Activated CD4-positive, alpha-beta T cell treated with anti-CD3 and anti-CD28 coated beads for 36 hours (primary cell): ENCODE results near the gene PFKL. TPM values are rescaled to one million over a fixed set of nuclear protein-coding genes. Genes with fewer than 3 reads are reported as not detected.

Source experiments
- ATAC-seq: fragments of 200-7000 bp; cut with Tn5 transposase; one replicate; pipeline ENCODE4 v1.10.0; 2021; ENCODE audit warnings: mild to moderate bottlenecking, moderate library complexity
- CTCF ChIA-PET: fragments of 350-600 bp; sonication (Branson Sonifier 250); formaldehyde crosslinking; loops from one replicate; lab custom pipeline; 2021; ENCODE audit warnings: antibody characterized with exemption; lab: Charles Lee
- POLR2A ChIA-PET: fragments of 350-600 bp; sonication (Branson Sonifier 250); formaldehyde crosslinking; loops from one replicate; lab custom pipeline; 2021; ENCODE audit warnings: antibody characterized with exemption, inconsistent platforms; lab: Charles Lee
- DNase-seq: peaks from one replicate; pipeline ENCODE4 v3.0.0-alpha.2; 2020
- H3K27ac Mint-ChIP-seq: one replicate; pipeline ENCODE4 v1.8.0; 2021; ENCODE audit warnings: mixed read lengths
- H3K27me3 Mint-ChIP-seq: one replicate; pipeline ENCODE4 v1.8.0; 2021; ENCODE audit warnings: mixed read lengths
- H3K36me3 Mint-ChIP-seq: one replicate; pipeline ENCODE4 v1.8.0; 2021; ENCODE audit warnings: low read depth, mixed read lengths
- H3K4me1 Mint-ChIP-seq: one replicate; pipeline ENCODE4 v1.8.0; 2021; ENCODE audit warnings: mixed read lengths
- H3K4me3 Mint-ChIP-seq: one replicate; pipeline ENCODE4 v1.8.0; 2021; ENCODE audit warnings: mild to moderate bottlenecking, moderate library complexity, mixed read lengths
- H3K9me3 Mint-ChIP-seq: one replicate; pipeline ENCODE4 v1.8.0; 2021; ENCODE audit warnings: low read depth, mixed read lengths
- intact Hi-C, 2 experiments: fragments of 100-400 bp; cut with DNase I in 1 of 2; cut with micrococcal nuclease in 1 of 2; formaldehyde crosslinking; loops; one replicate each; pipeline versions ENCODE4 v1.14.2 to v1.15.1; 2022 to 2024; cut with DNase I, micrococcal nuclease
- total RNA-seq, 2 experiments: library from RNA; stranded (reverse); gene quantifications; one replicate each; pipeline ENCODE4 v1.2.3, GENCODE V29; 2021

The PFKL gene
- total RNA-seq, 2 experiments from 2014 or later: 167 to 202 TPM

GRCh38 chr21:44290327-44291077 is 9.4 kb upstream of the PFKL start:
- Mint-ChIP-seq H3K27me3 (no peaks in the 10 kb centered on the region), H3K4me1 (peaks cover 8% of the 10 kb centered on the region), H3K36me3 (no peaks in the 10 kb centered on the region), H3K27ac (no peak overlapping the region), H3K9me3 (no peaks in the 10 kb centered on the region), H3K4me3 (no peak overlapping the region)
- DNase-seq (no peak), ATAC-seq (no peak)
- ChIA-PET POLR2A (no interaction called here), CTCF (no interaction called here)
- intact Hi-C loops: loop anchor here (2.0 kb wide), 2 partner anchors 16 to 20 kb away; no protein-coding TSS in a partner anchor

DNA sequence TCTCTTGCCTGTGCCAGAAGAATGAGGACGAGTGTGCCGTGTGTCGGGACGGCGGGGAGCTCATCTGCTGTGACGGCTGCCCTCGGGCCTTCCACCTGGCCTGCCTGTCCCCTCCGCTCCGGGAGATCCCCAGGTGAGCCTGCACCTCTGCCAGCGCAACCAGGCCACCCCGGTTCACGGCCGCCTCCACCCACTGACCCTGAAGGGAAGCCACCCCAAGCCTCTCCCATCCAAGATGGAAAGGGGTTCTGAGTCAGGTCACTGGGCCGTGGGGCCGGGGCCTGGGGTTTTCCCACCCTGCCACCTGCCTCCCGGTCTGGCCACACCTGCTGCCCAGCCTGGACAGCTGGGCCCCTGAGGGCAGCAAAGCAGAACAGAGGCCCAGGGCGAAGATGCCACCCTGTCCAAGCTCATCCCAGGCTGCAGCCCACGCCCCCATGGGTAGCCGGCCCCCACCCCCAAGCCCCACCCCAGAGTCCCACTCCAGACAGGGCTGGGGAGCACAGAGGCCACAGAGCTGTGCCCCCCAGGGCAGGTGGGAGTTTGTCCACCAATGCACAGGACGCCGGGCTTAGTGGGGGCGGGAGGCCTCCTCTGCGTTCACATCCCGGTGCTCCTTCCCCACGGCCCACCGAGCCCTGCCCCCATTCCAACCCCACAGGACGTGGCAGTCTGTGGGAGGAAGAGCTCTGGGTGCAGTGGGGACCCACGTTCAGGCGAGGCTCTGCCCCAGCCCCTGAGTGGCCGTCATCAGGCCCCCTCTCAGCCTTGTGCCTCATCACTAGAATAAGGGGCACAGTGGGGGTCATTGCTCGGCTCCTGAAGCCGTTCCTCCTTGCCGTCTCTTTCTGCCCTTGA is 8.5 kb upstream of the PFKL start:
- intact Hi-C loops: loop anchor here (2.0 kb wide), 2 partner anchors 17 to 21 kb away; no protein-coding TSS in a partner anchor
- H3K36me3 Mint-ChIP-seq: no peaks in the 10 kb centered on the region
- CTCF ChIA-PET: no interaction called here
- no peak for DNase-seq
- no peak overlapping the region for H3K4me3 Mint-ChIP-seq
- H3K4me1 Mint-ChIP-seq: peaks cover 8% of the 10 kb centered on the region
- no peaks in the 10 kb centered on the region for H3K9me3 Mint-ChIP-seq
- H3K27me3 Mint-ChIP-seq: no peaks in the 10 kb centered on the region
- no peak for ATAC-seq
- no peak overlapping the region for H3K27ac Mint-ChIP-seq
- POLR2A ChIA-PET: no interaction called here

DNA sequence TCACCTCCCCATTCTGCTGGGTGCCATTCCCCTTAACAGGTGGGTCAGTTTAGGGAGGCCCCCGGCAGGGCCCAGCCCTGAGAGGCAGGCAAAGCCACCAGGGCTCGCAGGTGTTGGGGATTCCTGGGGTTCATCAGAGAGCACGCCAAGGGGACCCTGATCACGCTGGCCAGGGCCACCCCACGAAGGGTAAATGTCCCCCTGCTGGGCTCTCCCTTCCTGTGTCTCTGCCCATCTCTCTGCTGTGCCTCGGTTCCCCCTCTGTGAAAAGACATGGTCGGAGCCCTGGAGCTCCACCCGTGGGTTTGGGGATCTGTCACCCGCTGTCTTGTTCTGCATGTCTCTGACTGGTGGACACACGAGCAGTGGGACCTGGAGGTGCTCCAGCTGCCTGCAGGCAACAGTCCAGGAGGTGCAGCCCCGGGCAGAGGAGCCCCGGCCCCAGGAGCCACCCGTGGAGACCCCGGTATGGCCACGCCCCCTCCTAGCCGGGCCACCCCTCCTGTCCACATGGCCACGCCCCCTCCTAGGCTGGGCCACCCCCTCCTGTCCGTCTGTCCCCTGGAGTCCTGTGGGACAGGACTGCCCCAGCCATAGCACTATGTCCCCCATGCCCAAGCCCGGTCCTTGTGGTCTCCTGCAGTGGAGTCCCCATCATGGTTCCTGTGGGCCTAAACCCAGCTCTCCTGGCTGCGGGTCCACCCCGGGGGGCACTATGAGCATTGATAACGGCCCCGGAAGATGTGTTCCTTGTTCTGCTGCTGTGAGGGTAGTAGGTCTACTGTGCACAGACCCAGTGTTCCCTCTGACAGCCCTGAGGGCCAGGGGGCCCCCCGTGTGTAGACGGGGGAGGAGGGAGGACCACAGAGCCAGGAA is 7.7 kb upstream of the PFKL start:
- Mint-ChIP-seq H3K9me3 (no peaks in the 10 kb centered on the region), H3K27ac (no peak overlapping the region), H3K4me1 (peaks cover 8% of the 10 kb centered on the region), H3K27me3 (no peaks in the 10 kb centered on the region), H3K4me3 (no peak overlapping the region), H3K36me3 (no peaks in the 10 kb centered on the region)
- ATAC-seq: no peak
- POLR2A ChIA-PET: no interaction called here
- CTCF ChIA-PET: no interaction called here
- intact Hi-C loops: loop anchor here (2.0 kb wide), 2 partner anchors 17 to 21 kb away; no protein-coding TSS in a partner anchor
- no peak for DNase-seq

DNA sequence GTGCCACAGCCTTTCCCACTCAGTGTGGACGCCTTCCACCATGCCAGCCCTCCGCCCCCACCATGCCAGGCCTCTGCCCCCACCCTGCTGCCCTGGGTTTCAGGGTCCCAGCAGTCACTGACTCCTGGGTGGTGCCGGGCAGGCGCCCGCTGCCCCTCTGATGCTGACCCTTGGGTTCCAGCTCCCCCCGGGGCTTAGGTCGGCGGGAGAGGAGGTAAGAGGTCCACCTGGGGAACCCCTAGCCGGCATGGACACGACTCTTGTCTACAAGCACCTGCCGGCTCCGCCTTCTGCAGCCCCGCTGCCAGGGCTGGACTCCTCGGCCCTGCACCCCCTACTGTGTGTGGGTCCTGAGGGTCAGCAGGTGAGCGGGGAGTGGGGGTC is 7.0 kb upstream of the PFKL start:
- Mint-ChIP-seq H3K36me3 (no peaks in the 10 kb centered on the region), H3K9me3 (no peaks in the 10 kb centered on the region), H3K4me1 (peaks cover 14% of the 10 kb centered on the region), H3K27me3 (no peaks in the 10 kb centered on the region), H3K4me3 (no peak overlapping the region), H3K27ac (no peak overlapping the region)
- CTCF ChIA-PET: no interaction called here
- DNase-seq (no peak), ATAC-seq (no peak)
- POLR2A ChIA-PET: no interaction called here
- intact Hi-C loops: no loop called here

- POLR2A ChIA-PET: no interaction called here
- DNase-seq: no peak
- Mint-ChIP-seq H3K4me3 (no peak overlapping the region), H3K9me3 (no peaks in the 10 kb centered on the region), H3K4me1 (peaks cover 23% of the 10 kb centered on the region), H3K27ac (no peak overlapping the region), H3K36me3 (no peaks in the 10 kb centered on the region), H3K27me3 (no peaks in the 10 kb centered on the region)
- ATAC-seq: no peak
- CTCF ChIA-PET: interaction anchor here (0.5 kb wide), 1 partner anchor 790 kb away, joined by 3 read pairs; no protein-coding TSS in a partner anchor
- intact Hi-C loops: no loop called here
These were observed 6.2 kb upstream of the PFKL start for GRCh38 chr21:44293551-44294231.

GRCh38 chr21:44294391-44295162 is 5.3 kb upstream of the PFKL start:
- H3K27me3 Mint-ChIP-seq: no peaks in the 10 kb centered on the region
- intact Hi-C loops: no loop called here
- H3K36me3 Mint-ChIP-seq: no peaks in the 10 kb centered on the region
- H3K9me3 Mint-ChIP-seq: no peaks in the 10 kb centered on the region
- ATAC-seq (no peak), DNase-seq (no peak)
- H3K4me3 Mint-ChIP-seq: no peak overlapping the region
- POLR2A ChIA-PET: no interaction called here
- peaks cover 29% of the 10 kb centered on the region for H3K4me1 Mint-ChIP-seq
- no peak overlapping the region for H3K27ac Mint-ChIP-seq
- CTCF ChIA-PET: interaction anchor here (1.1 kb wide), 1 partner anchor 96 kb away, joined by 4 read pairs; no protein-coding TSS in a partner anchor

GRCh38 chr21:44295163-44295573 is 4.7 kb upstream of the PFKL start:
- POLR2A ChIA-PET: no interaction called here
- CTCF ChIA-PET: interaction anchor here (0.7 to 1.1 kb wide), 2 partner anchors 9 to 95 kb away, joined by 3 to 4 read pairs; no protein-coding TSS in a partner anchor
- Mint-ChIP-seq H3K4me1 (peaks cover 29% of the 10 kb centered on the region), H3K36me3 (no peaks in the 10 kb centered on the region), H3K4me3 (no peak overlapping the region), H3K9me3 (no peaks in the 10 kb centered on the region), H3K27me3 (no peaks in the 10 kb centered on the region), H3K27ac (no peak overlapping the region)
- intact Hi-C loops: no loop called here
- DNase-seq: no peak
- ATAC-seq: no peak

GRCh38 chr21:44295646-44296045 is 4.2 kb upstream of the PFKL start:
- H3K4me3 Mint-ChIP-seq: no peak overlapping the region
- ATAC-seq: no peak
- H3K27ac Mint-ChIP-seq: no peak overlapping the region
- H3K9me3 Mint-ChIP-seq: no peaks in the 10 kb centered on the region
- peaks cover 29% of the 10 kb centered on the region for H3K4me1 Mint-ChIP-seq
- ChIA-PET CTCF (interaction anchor here (0.7 to 1.1 kb wide), 3 partner anchors 10 to 571 kb away, joined by 3 to 4 read pairs (median 3); no protein-coding TSS in a partner anchor), POLR2A (no interaction called here)
- intact Hi-C loops: no loop called here
- no peaks in the 10 kb centered on the region for H3K36me3 Mint-ChIP-seq
- no peak for DNase-seq
- H3K27me3 Mint-ChIP-seq: no peaks in the 10 kb centered on the region

- POLR2A ChIA-PET: no interaction called here
- no peak overlapping the region for H3K4me3 Mint-ChIP-seq
These were observed 3.7 kb upstream of the PFKL start for GRCh38 chr21:44296103-44296519.

DNA sequence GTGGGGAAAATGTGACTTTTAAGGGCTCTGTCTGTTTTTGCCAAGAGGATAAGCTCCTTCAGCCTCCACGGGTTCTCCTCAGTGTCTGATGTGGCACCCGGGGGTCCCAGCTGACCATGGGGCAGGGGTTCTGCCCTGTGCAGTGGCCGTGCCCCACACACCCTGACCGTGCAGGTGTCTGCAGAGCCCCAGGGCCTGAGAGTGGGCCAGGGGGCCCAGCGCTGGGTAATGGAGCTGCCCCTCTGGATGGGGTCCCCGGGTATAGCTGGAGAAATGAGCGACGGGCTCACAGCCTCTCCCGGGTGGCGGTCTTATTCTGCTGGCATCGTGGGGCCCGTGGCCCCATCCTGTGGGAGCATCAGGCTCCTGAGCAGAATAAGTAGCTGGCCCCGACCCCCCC is 2.9 kb upstream of the PFKL start:
- H3K36me3 Mint-ChIP-seq: peaks cover 2% of the 10 kb centered on the region
- POLR2A ChIA-PET: no interaction called here
- H3K27ac Mint-ChIP-seq: no peak overlapping the region
- no peaks in the 10 kb centered on the region for H3K9me3 Mint-ChIP-seq
- H3K27me3 Mint-ChIP-seq: no peaks in the 10 kb centered on the region
- intact Hi-C loops: no loop called here
- no peak overlapping the region for H3K4me3 Mint-ChIP-seq
- no peak for DNase-seq
- no peak for ATAC-seq
- H3K4me1 Mint-ChIP-seq: peaks cover 41% of the 10 kb centered on the region
- CTCF ChIA-PET: interaction anchor here (0.6 kb wide), 1 partner anchor 244 kb away, joined by 3 read pairs; no protein-coding TSS in a partner anchor

More at GRCh38 chr21:44296103-44296519, 3.7 kb upstream of the PFKL start:
- peaks cover 2% of the 10 kb centered on the region for H3K36me3 Mint-ChIP-seq
- DNase-seq: no peak
- H3K27me3 Mint-ChIP-seq: no peaks in the 10 kb centered on the region
- CTCF ChIA-PET: interaction anchor here (0.7 kb wide), 1 partner anchor 570 kb away, joined by 3 read pairs; no protein-coding TSS in a partner anchor
- H3K27ac Mint-ChIP-seq: no peak overlapping the region
- no peak for ATAC-seq
- peaks cover 33% of the 10 kb centered on the region for H3K4me1 Mint-ChIP-seq
- no peaks in the 10 kb centered on the region for H3K9me3 Mint-ChIP-seq
- intact Hi-C loops: no loop called here
